KMS-11 (cell line): Measurements from ENCODE around the gene SLC1A2.

Experiments used
- H2AFZ ChIP-seq: fragments of 200-600 bp; sonication (generic); 2 replicates; pipeline ENCODE4 v1.6.1; 2016; ENCODE audit warnings: antibody characterized with exemption, mixed run types, low read depth
- H3K27ac ChIP-seq: fragments of 200-600 bp; sonication (generic); 2 replicates; pipeline ENCODE4 v1.6.1; 2016; ENCODE audit warnings: mild to moderate bottlenecking, mixed run types
- H3K27me3 ChIP-seq: fragments of 200-600 bp; sonication (generic); 2 replicates; pipeline ENCODE4 v1.6.1; 2017; ENCODE audit warnings: mild to moderate bottlenecking, low read depth, mixed run types, moderate library complexity; ENCODE audit not compliant: insufficient read depth
- H3K36me3 ChIP-seq: fragments of 200-600 bp; sonication (generic); 2 replicates; pipeline ENCODE4 v1.6.1; 2017; ENCODE audit warnings: mild to moderate bottlenecking, mixed run types; ENCODE audit not compliant: insufficient read depth
- H3K4me1 ChIP-seq: fragments of 200-600 bp; sonication (generic); 2 replicates; pipeline ENCODE4 v1.6.1; 2016; ENCODE audit warnings: mild to moderate bottlenecking, low read depth, mixed run types; ENCODE audit not compliant: poor library complexity, severe bottlenecking
- H3K4me2 ChIP-seq: fragments of 200-600 bp; sonication (generic); 2 replicates; pipeline ENCODE4 v1.7.0; 2016; ENCODE audit warnings: mild to moderate bottlenecking, mixed run types
- H3K4me3 ChIP-seq: fragments of 200-600 bp; sonication (generic); IDR thresholded peaks from 2 replicates; pipeline ENCODE4 v1.6.1; 2017; ENCODE audit warnings: low read depth, low read length, mixed read lengths; ENCODE audit not compliant: insufficient read depth
- H3K79me2 ChIP-seq: fragments of 200-600 bp; sonication (generic); 2 replicates; pipeline ENCODE4 v1.6.1; 2016; ENCODE audit warnings: low read depth, mixed run types; ENCODE audit not compliant: insufficient read depth
- H3K9ac ChIP-seq: fragments of 200-600 bp; sonication (generic); 2 replicates; pipeline ENCODE4 v1.6.1; 2016; ENCODE audit warnings: mild to moderate bottlenecking, mixed run types
- H4K20me1 ChIP-seq: fragments of 200-600 bp; sonication (generic); 2 replicates; pipeline ENCODE4 v1.6.1; 2016; ENCODE audit warnings: mild to moderate bottlenecking, mixed run types; ENCODE audit not compliant: insufficient read depth
- TF ChIP-seq, protein P1 (sequence below): fragments of 200-600 bp; sonication (generic); conservative IDR thresholded peaks from 2 replicates; pipeline ENCODE4 v1.6.1; 2017; ENCODE audit warnings: low read depth, mild to moderate bottlenecking, antibody characterized with exemption, low read length, moderate library complexity, mixed read lengths

Gene SLC1A2

DNA sequence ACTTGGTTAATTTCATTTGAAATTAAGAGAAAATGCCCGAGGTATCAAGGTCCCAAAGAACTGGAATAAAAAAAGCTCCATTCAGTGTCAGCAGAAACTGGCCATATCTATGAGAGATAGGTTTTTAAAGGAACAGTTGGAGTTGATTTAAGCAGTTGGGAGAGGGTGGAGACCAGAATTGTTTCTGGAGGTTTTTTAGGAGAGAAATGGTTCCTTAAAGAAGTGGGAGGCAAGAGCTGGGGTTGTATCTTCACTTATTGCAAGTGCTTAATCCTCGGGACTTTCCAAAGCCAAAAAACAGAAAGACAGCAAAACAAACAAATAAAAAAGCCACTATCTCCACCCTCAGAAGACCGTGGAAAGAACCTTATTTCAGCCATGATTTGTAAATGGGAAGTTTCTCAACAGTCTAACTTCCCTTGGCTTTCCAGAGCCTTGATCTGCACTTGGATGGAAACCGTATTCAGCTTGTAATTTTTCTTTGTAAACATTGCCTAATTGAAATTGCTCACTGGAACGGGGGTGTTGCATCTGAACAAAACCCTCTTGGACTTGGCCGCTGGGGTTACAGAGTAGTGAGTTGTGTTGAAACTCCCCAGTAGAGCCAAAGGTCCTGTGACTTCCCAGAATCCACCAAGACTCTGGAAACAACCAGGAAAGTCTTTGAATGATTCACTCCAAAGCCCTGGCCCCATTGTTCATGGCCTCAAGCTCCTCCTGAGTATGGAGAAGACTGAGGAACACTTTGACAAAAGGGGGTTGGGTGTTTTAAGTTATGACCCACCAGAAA is 115.6 kb downstream of the SLC1A2 start:
- Histone ChIP-seq H3K27ac (no peak overlapping the region), H3K79me2 (no peaks in the 10 kb centered on the region), H3K27me3 (no peaks in the 10 kb centered on the region), H3K4me2 (no peak overlapping the region), H3K9ac (no peak overlapping the region), H3K4me1 (no peaks in the 10 kb centered on the region), H3K4me3 (no peak overlapping the region), H2AFZ (no peak overlapping the region), H4K20me1 (no peaks in the 10 kb centered on the region), H3K36me3 (no peaks in the 10 kb centered on the region)
- TF ChIP-seq, protein P1, sequence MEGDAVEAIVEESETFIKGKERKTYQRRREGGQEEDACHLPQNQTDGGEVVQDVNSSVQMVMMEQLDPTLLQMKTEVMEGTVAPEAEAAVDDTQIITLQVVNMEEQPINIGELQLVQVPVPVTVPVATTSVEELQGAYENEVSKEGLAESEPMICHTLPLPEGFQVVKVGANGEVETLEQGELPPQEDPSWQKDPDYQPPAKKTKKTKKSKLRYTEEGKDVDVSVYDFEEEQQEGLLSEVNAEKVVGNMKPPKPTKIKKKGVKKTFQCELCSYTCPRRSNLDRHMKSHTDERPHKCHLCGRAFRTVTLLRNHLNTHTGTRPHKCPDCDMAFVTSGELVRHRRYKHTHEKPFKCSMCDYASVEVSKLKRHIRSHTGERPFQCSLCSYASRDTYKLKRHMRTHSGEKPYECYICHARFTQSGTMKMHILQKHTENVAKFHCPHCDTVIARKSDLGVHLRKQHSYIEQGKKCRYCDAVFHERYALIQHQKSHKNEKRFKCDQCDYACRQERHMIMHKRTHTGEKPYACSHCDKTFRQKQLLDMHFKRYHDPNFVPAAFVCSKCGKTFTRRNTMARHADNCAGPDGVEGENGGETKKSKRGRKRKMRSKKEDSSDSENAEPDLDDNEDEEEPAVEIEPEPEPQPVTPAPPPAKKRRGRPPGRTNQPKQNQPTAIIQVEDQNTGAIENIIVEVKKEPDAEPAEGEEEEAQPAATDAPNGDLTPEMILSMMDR, result no peak

DNA sequence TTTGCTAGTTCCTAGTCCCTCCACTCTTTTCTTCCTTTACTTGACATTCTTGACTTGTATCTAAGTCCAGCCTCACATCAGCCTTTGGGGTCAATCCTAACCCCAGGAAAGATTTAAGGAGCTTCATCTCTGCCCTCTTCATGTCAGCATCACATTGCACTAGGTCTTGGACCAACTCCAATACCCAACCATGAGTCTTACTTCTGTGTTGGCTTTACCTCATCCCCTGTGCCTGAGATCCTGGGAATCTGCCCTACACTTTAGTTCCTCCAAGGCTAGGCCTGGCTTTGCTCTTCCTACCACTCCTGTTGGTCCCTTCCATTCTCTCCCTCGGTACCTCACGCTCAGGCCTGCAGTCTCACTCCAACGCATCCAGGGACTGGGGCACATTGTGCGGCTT is 117.0 kb downstream of the SLC1A2 start:
- no peak overlapping the region for H3K9ac ChIP-seq
- no peak overlapping the region for H3K4me2 ChIP-seq
- TF ChIP-seq, protein P1, result no peak
- no peaks in the 10 kb centered on the region for H3K4me1 ChIP-seq
- H3K79me2 ChIP-seq, result no peaks in the 10 kb centered on the region
- no peaks in the 10 kb centered on the region for H3K27me3 ChIP-seq
- H3K36me3 ChIP-seq, result no peaks in the 10 kb centered on the region
- no peaks in the 10 kb centered on the region for H4K20me1 ChIP-seq
- H3K27ac ChIP-seq, result no peak overlapping the region
- H3K4me3 ChIP-seq, result no peak overlapping the region
- no peak overlapping the region for H2AFZ ChIP-seq

DNA sequence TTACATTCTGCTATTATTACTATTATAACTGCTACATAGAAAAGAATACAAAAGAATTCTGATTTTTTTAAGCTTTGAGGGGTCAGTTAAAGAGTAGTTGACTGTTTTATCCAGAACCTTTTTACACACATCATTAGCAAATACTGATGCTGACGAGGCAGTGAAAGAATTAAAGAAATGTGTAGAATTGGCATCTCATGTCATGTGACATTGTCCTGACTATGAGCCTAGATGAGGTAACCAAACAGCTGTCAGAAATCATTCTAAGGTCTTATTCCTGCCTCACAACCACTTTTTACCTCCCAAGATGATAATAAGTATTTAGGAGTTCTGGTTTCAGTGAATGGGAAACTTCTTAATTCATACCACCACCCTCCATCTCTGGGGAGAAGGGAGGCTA is 121.0 kb downstream of the SLC1A2 start:
- no peaks in the 10 kb centered on the region for H3K27me3 ChIP-seq
- H3K79me2 ChIP-seq, result no peaks in the 10 kb centered on the region
- no peak overlapping the region for H2AFZ ChIP-seq
- H3K4me3 ChIP-seq, result no peak overlapping the region
- TF ChIP-seq, protein P1, result no peak
- H3K27ac ChIP-seq, result no peak overlapping the region
- no peak overlapping the region for H3K9ac ChIP-seq
- H4K20me1 ChIP-seq, result no peaks in the 10 kb centered on the region
- peaks cover 4% of the 10 kb centered on the region for H3K4me1 ChIP-seq
- no peak overlapping the region for H3K4me2 ChIP-seq
- no peaks in the 10 kb centered on the region for H3K36me3 ChIP-seq

DNA sequence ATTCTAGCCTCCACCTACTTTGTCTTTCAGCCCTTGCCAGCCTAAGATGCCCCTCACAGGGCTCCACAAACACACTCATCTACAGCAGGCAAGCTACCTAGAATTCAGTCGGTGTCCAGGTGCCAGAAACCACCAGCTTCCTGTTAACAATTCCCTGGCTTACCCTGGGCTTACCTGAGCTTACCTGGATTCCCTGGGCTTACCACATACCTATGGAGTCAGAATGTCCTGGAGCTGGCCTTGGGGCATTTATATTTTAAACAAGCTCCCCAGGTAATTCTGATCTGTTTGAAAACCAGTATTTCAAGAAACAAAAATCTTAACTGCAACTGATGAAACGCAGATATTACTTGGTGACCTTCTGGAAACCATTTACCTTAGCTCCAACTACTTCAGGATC is 123.6 kb downstream of the SLC1A2 start:
- Histone ChIP-seq H3K4me3 (no peak overlapping the region), H3K36me3 (no peaks in the 10 kb centered on the region), H4K20me1 (no peaks in the 10 kb centered on the region), H3K9ac (no peak overlapping the region), H3K4me1 (peaks cover 31% of the 10 kb centered on the region), H3K4me2 (no peak overlapping the region), H2AFZ (no peak overlapping the region), H3K79me2 (no peaks in the 10 kb centered on the region), H3K27ac (no peak overlapping the region), H3K27me3 (no peaks in the 10 kb centered on the region)
- TF ChIP-seq, protein P1, result no peak
